HL-60/S4 treated with retinoic acid at 250 ng/mL for 4 days and 3 days (cell line): ENCODE data around the gene PTPRG.

Source experiments
- in situ Hi-C: fragments of 300-500 bp; cut with MboI; formaldehyde crosslinking; loops from 2 replicates; pipeline ENCODE4 v1.7.0; 2022; ENCODE audit warnings: low sequenced_read_pairs

Gene PTPRG

GRCh38 chr3:61978460-61979419, 417.4 kb downstream of the PTPRG start:
- in situ Hi-C loops = no loop called here

GRCh38 chr3:61979638-61980037, 418.3 kb downstream of the PTPRG start:
- in situ Hi-C loops = no loop called here

GRCh38 chr3:61980041-61980440, 418.7 kb downstream of the PTPRG start:
- in situ Hi-C loops = no loop called here

DNA sequence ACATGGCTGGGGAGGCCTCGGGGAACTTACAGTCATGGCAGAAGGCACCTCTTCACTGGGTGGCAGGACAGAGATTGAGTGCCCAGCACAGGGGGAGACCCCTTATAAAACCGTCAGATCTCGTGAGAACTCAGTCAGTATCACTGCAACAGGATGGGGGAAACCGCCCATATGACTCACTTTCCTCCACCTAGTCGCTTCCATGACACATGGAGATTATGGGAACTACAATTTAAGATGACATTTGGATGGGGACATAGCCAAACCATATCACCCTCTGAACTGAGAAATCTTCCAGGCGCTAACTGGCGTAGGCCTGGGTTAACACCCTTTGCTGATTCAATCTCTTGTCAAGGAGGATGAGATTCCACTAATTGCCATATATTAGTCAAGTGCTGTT, 419.7 kb downstream of the PTPRG start:
- in situ Hi-C loops = no loop called here

DNA sequence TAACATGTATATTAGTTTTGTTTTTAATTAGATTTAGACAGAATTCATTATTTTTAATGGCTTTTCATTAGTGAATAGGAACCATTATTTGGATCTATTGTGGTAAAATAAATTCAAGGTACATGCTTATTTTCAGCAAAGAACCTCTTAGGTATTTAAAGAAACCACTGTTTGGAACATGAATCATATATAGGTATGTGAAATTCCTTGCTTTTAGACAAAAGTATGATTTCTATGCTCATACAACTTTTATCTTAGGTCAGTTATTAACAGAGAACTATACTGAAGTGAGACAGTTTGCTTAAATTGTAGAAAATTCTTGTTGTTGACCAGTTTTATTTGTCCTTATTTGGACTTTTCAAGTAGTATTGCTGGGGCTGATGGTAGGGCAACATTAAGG, 422.1 kb downstream of the PTPRG start:
- in situ Hi-C loops = no loop called here

DNA sequence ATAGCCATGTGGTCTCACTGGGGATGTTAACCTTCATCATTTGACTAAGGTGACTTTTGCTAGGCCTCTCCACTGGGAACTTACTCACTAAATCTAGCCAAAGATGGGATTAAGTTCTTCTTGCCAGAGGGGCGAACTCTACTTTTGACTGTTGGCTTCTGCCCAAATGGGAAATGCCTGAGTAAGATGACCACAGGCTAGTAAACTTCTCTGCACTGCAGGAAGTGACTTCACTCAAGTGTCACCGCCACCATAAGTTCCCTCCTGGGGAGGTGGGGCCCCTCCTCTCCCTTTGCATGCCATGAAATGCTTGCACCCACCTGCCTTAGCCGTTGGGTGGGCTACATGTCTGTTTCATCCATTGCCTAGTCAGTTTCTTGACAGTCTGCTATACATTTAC, 423.6 kb downstream of the PTPRG start:
- in situ Hi-C loops = no loop called here

DNA sequence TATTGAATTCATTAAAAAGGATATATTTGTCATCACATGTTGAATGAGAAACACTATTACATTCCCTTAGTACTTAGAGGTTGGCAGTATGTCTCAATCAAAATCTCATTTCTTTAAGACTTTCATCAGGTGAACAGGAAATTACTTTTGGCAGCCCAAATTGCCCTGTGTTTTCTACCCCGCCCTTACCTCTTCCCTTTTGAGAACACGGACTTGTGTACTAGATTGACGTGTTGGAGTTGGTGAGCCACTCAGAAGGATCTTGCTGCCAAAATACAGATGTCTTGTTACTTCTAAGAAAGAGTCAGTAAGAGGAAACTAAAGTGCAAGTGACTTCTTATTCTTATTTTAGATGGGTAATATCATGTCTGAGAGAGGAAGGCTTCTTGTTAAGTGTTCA, 425.1 kb downstream of the PTPRG start:
- in situ Hi-C loops = no loop called here

GRCh38 chr3:61989681-61990080, 428.3 kb downstream of the PTPRG start:
- in situ Hi-C loops = no loop called here

- in situ Hi-C loops = no loop called here
These were observed 429.1 kb downstream of the PTPRG start for GRCh38 chr3:61990327-61991027.

GRCh38 chr3:61991706-61992105, 430.3 kb downstream of the PTPRG start:
- in situ Hi-C loops = no loop called here

DNA sequence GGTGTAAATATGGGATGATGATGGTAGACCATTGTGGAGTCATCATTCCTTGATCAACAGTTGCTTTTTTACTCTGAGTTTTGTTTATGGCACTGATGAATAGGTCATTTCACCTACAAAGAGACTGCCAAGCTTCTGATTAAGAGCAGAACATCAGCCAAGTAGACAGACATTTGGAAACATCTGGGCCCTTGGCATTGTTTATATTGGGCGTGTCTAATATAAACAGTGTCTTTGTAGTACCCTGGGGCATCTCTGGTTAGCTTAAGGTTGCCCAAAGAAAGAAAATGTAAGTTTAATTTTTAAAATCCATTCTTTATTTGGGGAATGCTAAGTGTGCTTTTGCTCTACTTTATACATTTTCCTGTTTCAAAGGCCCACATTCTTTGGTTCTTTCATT, 435.0 kb downstream of the PTPRG start:
- in situ Hi-C loops = no loop called here

- in situ Hi-C loops = no loop called here
These were observed 435.7 kb downstream of the PTPRG start for GRCh38 chr3:61997101-61997500.

DNA sequence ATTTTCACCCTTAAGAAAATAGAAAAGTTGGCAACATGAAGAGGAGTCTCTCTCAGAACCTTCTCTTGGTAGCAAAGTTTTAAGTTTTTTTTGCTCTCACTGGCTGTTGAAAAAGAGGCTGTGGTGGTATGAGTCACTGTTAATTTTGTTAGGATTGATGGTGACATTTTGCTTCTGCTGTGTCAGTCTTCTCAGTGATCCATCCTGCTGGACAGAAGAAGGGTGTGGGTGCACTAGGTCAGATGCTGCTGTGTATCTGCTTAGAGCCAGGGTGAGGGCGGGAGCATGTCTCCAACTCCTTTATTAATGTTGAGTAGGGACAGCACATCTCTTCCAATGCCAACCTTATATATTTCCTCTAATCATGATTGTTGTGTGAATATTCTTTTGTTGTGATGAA, 442.5 kb downstream of the PTPRG start:
- in situ Hi-C loops = no loop called here

GRCh38 chr3:62007036-62007435, 445.7 kb downstream of the PTPRG start:
- in situ Hi-C loops = no loop called here

- in situ Hi-C loops = no loop called here
These were observed 449.6 kb downstream of the PTPRG start for GRCh38 chr3:62010989-62011388.

- in situ Hi-C loops = no loop called here
These were observed 450.3 kb downstream of the PTPRG start for GRCh38 chr3:62011666-62012065.

GRCh38 chr3:62013951-62014350, 452.6 kb downstream of the PTPRG start:
- in situ Hi-C loops = no loop called here

GRCh38 chr3:62015111-62015510, 453.7 kb downstream of the PTPRG start:
- in situ Hi-C loops = no loop called here

GRCh38 chr3:62019906-62020305, 458.5 kb downstream of the PTPRG start:
- in situ Hi-C loops = no loop called here

- in situ Hi-C loops = no loop called here
These were observed 459.3 kb downstream of the PTPRG start for GRCh38 chr3:62020706-62021105.

DNA sequence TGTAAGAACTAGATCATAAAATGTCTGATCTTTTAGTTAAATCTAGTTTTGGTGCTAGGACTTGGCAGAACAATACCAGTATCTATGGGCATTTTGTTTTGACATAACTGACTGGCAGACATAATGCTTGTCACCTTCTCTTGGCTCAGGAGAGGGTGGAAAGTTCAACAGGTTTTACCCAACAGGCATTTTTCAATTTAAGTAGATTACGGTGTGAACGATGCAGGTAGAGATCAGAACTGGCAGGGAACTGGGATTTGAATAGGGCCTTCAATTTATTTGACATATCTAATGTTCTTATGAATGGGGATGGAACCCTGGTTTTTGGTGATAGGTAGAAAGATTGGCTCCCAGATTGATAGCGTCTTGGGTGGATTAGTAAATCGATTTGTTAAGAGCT, 460.9 kb downstream of the PTPRG start:
- in situ Hi-C loops = no loop called here

- in situ Hi-C loops = no loop called here
These were observed 463.5 kb downstream of the PTPRG start for GRCh38 chr3:62024882-62025281.
